22Rv1 (cell line): ENCODE data around the gene PRKCE.

Experiments used
- CTCF ChIP-seq: fragments of 450-650 bp; IDR thresholded peaks from 2 replicates; pipeline ENCODE4 v1.5.1; 2017; ENCODE audit warnings: mild to moderate bottlenecking
- ZFX ChIP-seq: fragments of 450-650 bp; IDR thresholded peaks from 2 replicates; pipeline ENCODE4 v1.6.1; 2017; ENCODE audit warnings: antibody characterized with exemption, borderline replicate concordance

- TF ChIP-seq CTCF (no peak), ZFX (no peak)
Observed at GRCh38 chr2:46023165-46023854, 371.8 kb downstream of the PRKCE start.
